Neural progenitor cell (in vitro differentiated cells): ENCODE results near the gene CLCN2.

ENCODE experiments used
- CTCF ChIP-seq: fragments of 200-600 bp; sonication (generic); IDR thresholded peaks from 2 replicates; pipeline ENCODE4 v1.5.1; 2017; ENCODE audit warnings: antibody characterized with exemption, mild to moderate bottlenecking
- EZH2 ChIP-seq: fragments of 200-600 bp; sonication (generic); IDR thresholded peaks from 2 replicates; pipeline ENCODE4 v1.6.1; 2017; ENCODE audit warnings: antibody characterized with exemption, mild to moderate bottlenecking, moderate library complexity
- EZH2phosphoT487 ChIP-seq: fragments of 200-600 bp; sonication (generic); IDR thresholded peaks from 2 replicates; pipeline ENCODE4 v1.6.1; 2017; ENCODE audit warnings: antibody characterized with exemption

- TF ChIP-seq CTCF (no peak), EZH2phosphoT487 (no peak), EZH2 (no peak)
These were observed 11.6 kb downstream of the CLCN2 start for GRCh38 chr3:184349563-184350470.
